Activated CD4-positive, CD25-positive, alpha-beta regulatory T cell treated with anti-CD3 and anti-CD28 coated beads, Interleukin-2, amount 50 U/mL, for 16 hours (primary cell): Measurements from ENCODE around the gene GNAL.
A peak's percentile ranks its signal among the peaks of the same experiment; 100 is the strongest.
"Not testable (repeated sequence)": the region's sequence is repeated elsewhere in the genome, so short reads cannot be mapped to it uniquely, and the experiment has no call there.

Experiments used
- DNase-seq: peaks from one replicate; pipeline ENCODE4 v3.0.0-alpha.2; 2020; ENCODE audit warnings: low read depth, low spot score

The GNAL gene

DNA sequence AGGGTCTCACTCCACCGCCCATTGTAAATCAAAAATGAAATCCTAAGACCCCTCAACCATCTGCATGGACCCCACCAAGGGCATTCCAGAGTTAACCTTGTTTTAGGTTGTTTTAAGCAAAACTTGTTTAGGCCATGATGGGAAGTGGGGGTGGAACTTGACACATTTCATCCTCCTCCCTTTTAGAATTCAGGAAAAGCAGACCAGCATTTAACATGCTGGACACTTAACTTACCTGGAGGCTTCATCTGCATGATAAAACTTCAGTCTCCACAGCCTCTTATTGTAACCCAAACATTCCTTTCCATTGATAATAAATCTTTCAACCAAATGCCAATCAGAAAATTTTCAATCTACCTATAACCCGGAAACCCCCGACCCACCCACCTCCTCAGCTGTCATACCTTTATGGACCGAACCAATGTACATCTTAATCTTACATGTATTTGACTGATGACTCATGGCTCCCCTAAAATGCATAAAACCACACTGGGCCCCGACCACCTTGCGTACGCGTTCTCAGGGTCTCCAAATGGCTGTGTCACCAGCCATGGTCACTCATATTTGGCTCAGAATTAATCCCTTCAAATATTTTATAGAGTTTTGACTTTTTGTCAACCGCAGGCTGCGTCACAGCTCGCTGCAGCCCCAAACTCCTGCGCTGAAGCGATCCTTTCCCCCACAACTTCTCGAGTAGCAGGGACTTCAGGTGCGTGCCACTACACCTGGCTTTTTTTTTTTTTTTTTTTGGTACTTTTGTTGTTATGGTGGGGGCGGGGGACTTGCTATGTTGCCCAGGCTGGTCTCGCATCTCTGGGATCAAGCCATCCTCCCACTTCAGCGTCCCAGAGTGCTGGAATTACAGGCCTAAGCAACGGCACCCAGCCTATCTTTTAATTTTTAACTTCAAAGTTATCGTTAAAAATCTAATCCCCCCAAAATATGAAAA is 218.1 kb downstream of the GNAL start:
- no peak for DNase-seq

DNA sequence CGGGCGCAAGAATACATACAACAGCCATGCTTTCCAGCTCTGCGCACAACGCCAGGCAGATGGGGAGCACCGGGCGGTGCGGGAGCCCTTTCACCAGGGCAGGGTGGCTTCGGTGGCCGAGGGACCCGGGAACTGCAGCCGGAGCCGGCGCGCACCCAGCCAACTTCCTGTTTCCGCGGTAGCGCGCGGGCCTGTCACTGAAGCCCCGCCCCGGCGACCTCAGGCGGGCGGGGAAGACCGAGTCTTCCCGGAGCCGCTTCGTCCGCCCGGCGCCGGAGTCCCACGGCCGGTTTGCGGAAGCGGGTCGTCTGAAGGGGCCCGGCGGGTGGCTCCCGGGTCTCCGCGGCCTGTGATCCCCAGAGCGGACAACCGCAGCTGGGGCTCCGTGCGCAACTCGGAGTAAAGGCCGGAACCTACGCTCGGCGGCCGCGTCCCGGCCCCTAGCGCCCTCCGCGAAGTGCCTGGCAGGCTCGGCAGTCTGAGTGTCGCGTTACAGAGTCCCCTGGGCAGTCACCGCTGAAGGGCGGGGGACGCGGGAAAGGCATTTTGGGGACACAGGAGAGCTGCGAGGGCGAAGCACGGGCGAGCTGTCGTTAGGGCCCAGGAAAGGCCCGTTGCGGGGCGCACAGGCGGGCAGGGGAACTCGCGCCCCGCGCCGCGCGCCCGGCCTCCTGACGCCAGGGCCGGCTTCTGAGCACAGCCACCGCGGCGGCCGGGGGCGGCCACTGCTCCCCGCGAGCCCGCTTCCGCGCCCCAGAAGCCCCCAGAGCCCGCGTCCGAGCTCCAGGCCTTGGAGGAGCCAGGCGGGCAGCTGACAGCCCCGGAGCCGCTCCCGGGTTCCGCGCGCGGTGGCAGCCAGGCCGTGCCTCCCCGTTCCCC is 219.4 kb downstream of the GNAL start, which contains the start of gene MPPE1:
TSS of gene MPPE1 (minus strand) at position 136 of the 879 bp plus-strand sequence. CDS start 11,053 bp downstream, outside the sequence.
- peak; percentile 68 for DNase-seq

DNA sequence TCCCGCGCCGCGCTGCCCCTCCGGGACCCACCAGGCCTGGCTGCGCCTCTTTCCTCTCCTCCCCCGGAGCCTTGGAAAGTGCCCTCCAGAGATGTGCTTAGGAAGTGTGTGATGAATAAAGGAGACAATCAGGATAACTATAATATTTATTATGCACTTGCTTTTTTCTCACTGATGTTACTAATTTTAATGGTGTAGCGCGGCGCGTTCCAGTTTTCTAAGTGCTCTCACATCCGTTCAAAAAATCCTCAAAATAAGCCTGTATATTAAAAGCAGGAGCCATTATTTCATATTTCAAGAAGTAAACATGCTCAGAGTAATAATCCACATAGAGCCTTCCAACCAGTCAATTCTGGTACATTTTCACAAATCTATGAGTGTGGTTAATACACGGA is 220.0 kb downstream of the GNAL start:
- no peak for DNase-seq

DNA sequence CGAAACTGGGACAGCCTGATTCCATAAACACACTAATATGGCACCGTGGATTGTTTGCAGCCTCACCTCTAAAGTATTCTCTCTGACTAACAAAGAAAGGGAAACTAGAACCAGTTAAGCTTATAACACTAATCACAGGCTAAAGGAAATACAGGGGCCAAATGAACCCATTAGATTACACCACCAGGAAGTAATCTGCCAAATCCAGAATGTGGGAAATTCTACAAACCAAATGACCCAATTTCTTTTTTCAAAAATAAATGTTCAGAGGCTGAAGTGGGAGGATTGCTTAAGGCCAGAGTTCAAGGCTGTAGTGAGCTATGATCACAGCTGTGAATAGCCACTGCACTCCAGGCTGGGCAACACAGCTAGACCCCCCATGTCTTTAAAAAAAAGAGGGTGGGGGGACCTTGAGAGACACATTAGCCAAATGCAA is 220.5 kb downstream of the GNAL start:
- no peak for DNase-seq

DNA sequence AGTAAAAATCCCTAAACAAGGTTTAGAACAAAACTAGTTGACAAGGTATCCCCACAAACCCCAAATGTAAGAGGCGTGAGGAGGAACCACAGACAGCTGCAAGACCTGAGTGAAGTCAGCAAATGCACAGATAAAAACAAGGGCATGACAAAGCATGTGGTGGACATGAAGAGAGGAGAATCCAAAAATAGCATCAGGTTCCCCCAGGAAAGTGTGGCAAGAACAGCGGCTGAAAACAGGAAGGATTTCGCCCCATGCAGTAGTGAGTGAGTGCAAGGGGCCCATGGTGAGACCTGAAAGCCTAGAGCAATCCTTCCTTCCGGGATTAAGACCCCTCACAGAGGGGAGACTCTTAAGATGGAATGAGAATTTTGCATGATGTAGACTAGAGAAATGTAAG is 227.8 kb downstream of the GNAL start:
- DNase-seq: not testable (repeated sequence)

DNA sequence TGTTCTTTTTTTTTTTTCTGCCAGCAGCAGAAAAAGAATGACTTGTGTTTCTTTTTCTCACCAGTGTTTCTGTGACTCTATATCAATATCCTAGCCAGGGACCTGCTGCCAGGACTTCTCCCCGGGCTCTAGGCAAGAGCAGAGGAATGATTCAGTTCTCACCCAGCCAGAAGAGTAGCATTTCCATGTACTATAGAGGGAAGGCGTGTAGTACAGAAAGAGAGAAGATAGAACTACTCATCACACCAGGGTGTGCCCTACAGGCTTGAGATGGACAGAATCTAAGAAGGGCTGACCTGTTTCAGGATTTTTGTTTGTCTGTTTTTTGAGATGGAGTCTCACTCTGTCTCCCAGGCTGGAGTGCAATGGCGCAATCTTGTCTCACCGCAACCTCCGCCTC is 230.5 kb downstream of the GNAL start:
- not testable (repeated sequence) for DNase-seq

DNA sequence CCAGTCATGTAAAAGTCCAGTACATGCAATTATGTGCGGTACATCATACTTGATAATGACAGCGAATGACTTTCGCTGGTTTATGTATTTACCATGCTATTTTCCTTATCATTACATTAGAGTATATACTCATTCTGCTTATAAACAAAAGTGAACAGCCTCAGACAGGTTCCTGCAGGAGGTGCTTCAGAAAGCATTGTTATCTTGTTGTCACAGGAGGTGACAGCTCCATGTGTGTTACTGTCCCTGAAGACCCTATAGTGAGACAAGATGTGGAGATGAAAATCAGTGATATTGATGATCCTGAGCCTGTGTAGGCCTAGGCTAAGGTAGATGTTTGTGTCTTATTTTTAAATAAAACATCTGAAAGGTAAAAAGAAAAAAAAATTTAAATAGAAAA is 234.4 kb downstream of the GNAL start:
- no peak for DNase-seq

DNA sequence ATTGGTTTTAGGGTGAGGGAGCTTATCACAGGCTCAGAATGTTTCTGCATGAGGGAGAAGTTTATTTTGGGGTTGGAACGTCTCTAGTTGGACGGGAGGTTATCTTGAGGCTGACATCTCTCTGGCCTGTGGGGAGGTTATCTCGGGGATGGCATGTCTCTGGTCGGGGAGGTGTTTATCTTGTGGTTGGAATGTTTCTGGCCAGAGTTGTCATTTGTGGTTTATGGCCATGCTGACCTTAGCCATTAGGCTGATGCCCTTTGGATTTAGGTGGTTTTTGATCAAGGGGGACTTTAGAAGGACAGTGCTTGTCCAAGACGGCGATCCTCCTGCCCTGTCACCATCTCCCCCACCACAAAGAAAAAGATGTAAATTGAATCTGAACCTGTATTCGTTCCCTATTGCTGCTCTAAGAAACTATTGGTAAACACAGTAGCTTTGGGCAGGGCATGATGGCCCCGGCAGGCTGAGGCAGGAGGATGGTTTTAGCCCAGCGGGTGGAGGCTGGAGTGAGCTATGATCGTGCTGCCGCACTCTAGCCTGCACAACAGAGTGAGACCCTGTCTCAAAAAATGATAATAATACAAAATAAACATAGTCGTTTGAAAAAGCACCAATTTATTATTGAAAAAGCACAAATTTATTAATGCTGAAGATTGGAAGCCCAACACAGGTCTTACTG is 236.9 kb downstream of the GNAL start:
- no peak for DNase-seq

DNA sequence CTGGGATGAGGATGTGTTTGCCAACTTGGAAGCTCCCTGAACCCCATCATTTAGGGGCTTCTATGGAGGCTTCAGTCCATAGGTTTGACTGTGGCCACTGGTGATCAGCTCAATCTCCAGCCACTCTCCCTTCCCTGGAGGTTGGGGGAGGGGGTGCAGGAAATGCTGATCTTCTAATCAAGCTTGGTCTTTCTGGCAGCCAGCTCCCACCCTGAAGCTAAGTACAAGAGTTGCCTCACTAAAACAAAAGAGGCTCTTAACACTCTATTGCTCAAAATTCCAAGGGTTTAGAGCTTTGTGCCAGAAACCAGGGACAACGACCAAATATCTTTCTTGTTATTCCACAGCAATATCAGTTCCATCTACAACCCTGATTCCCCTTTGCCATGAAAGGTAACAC is 238.4 kb downstream of the GNAL start:
- DNase-seq: no peak

DNA sequence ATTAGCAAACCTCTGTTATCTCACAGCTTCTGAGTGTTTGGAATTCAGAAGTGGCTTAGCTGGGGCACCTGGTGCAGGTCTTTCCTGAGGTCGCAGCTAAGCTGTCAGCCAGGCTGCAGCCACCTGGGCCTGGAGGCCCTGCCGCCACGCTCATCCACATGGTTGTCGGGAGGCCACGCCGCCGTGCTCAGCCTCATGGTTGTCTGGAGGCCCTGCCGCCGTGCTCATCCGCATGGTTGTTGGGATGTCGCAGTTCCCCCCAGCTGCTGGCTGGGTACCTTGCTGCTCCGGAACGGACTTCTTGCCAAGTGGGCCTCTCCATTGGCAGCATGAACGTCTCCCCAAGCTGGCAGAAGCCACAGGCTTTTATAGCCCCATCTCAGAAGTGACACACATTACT is 243.3 kb downstream of the GNAL start:
- DNase-seq: no peak
